IMR-90 (cell line): ENCODE measurements around the gene WEE1. TPM values are rescaled to one million over a fixed set of nuclear protein-coding genes. Genes with fewer than 3 reads are reported as not detected.

ENCODE experiments used
- ATAC-seq: fragments of 200-7000 bp; cut with Tn5 transposase; 2 replicates; pipeline ENCODE4 v1.9.1; 2020; ENCODE audit warnings: low read depth, mild to moderate bottlenecking, moderate library complexity
- BruUV-seq: library from RNA; stranded (reverse); fragments of 400-500 nt; replicated peaks from 2 replicates; lab custom pipeline; 2021; lab: Mats Ljungman, UMichigan
- CTCF ChIA-PET: fragments of 300-600 bp; formaldehyde crosslinking; extraction: SDS; loops from one replicate; lab custom pipeline; 2021; ENCODE audit warnings: antibody characterized with exemption; lab: Yijun Ruan, JAX
- POLR2A ChIA-PET: fragments of 300-600 bp; sonication (Branson Sonifier 250); formaldehyde crosslinking; loops from one replicate; lab custom pipeline; 2022; ENCODE audit warnings: antibody characterized with exemption; ENCODE audit not compliant: unreplicated experiment; lab: Charles Lee
- DNase-seq: peaks from one replicate; pipeline ENCODE4 v3.0.0; 2013
- H2AFZ ChIP-seq: replicated peaks from 2 replicates; pipeline ENCODE3; 2013; ENCODE audit warnings: low read length, mild to moderate bottlenecking; ENCODE audit not compliant: poor library complexity
- H2AK5ac ChIP-seq: 2 replicates; pipeline ENCODE4 v1.6.1; 2013; ENCODE audit warnings: low read depth, low read length, inconsistent platforms
- H2AK9ac ChIP-seq: replicated peaks from 2 replicates; pipeline ENCODE3; 2013; ENCODE audit warnings: mild to moderate bottlenecking, low read depth, low read length, moderate library complexity; ENCODE audit not compliant: poor library complexity
- H2BK120ac ChIP-seq: 2 replicates; pipeline ENCODE4 v1.6.1; 2013; ENCODE audit warnings: low read depth, low read length, inconsistent platforms
- H2BK15ac ChIP-seq: 3 replicates; pipeline ENCODE4 v1.6.1; 2013; ENCODE audit warnings: low read depth, low read length, inconsistent platforms
- H2BK20ac ChIP-seq: 2 replicates; pipeline ENCODE4 v1.6.1; 2013; ENCODE audit warnings: low read depth, mild to moderate bottlenecking, inconsistent platforms, low read length, moderate library complexity
- H2BK5ac ChIP-seq: 2 replicates; pipeline ENCODE4 v1.6.1; 2013; ENCODE audit warnings: mild to moderate bottlenecking, low read depth, low read length, inconsistent platforms; ENCODE audit not compliant: poor library complexity, severe bottlenecking
- H3K14ac ChIP-seq: replicated peaks from 2 replicates; pipeline ENCODE4 v1.6.1; 2013; ENCODE audit warnings: low read depth, low read length, inconsistent platforms
- H3K18ac ChIP-seq: 2 replicates; pipeline ENCODE4 v1.6.1; 2013; ENCODE audit warnings: low read depth, low read length, control low read depth
- H3K23ac ChIP-seq: 2 replicates; pipeline ENCODE4 v1.6.1; 2013; ENCODE audit warnings: low read depth, low read length, inconsistent platforms
- H3K27ac ChIP-seq: 2 replicates; pipeline ENCODE4 v1.5.1; 2013; ENCODE audit warnings: mild to moderate bottlenecking, control low read depth, low read length; ENCODE audit not compliant: insufficient read depth
- H3K27me3 ChIP-seq: 2 replicates; pipeline ENCODE4 v1.6.1; 2013; ENCODE audit warnings: low read length; ENCODE audit not compliant: control insufficient read depth, insufficient read depth
- H3K36me3 ChIP-seq: 2 replicates; pipeline ENCODE4 v1.6.1; 2013; ENCODE audit warnings: low read length, mixed read lengths; ENCODE audit not compliant: control insufficient read depth, insufficient read depth
- H3K4ac ChIP-seq: 2 replicates; pipeline ENCODE4 v1.6.1; 2013; ENCODE audit warnings: low read depth, low read length, inconsistent platforms
- H3K4me1 ChIP-seq: 2 replicates; pipeline ENCODE4 v1.6.1; 2013; ENCODE audit warnings: low read length, mixed read lengths; ENCODE audit not compliant: control insufficient read depth, insufficient read depth
- H3K4me2 ChIP-seq: 2 replicates; pipeline ENCODE4 v1.6.1; 2013; ENCODE audit warnings: low read depth, mild to moderate bottlenecking, control low read depth, low read length, moderate library complexity
- H3K4me3 ChIP-seq: 2 replicates; pipeline ENCODE4 v1.5.1; 2013; ENCODE audit warnings: low read depth, mild to moderate bottlenecking, control low read depth, low read length, moderate library complexity; ENCODE audit not compliant: insufficient read depth
- H3K56ac ChIP-seq: 2 replicates; pipeline ENCODE4 v1.6.1; 2013; ENCODE audit warnings: low read length, inconsistent platforms; ENCODE audit not compliant: insufficient read depth; ENCODE audit errors: extremely low read depth
- H3K79me1 ChIP-seq, 2 experiments: 2 replicates each; pipeline ENCODE4 v1.6.1; 2013; ENCODE audit warnings: low read length in 2 of 2, inconsistent platforms in 1 of 2, low read depth in 1 of 2
- H3K9ac ChIP-seq: 2 replicates; pipeline ENCODE4 v1.6.1; 2013; ENCODE audit warnings: low read depth, low read length, control low read depth
- H3K9me1 ChIP-seq: 2 replicates; pipeline ENCODE4 v1.6.1; 2013; ENCODE audit warnings: low read length, inconsistent platforms; ENCODE audit not compliant: insufficient read depth
- H3K9me3 ChIP-seq: 2 replicates; pipeline ENCODE4 v1.6.1; 2013; ENCODE audit warnings: low read length; ENCODE audit not compliant: control insufficient read depth, insufficient read depth
- H4K20me1 ChIP-seq: 2 replicates; pipeline ENCODE4 v1.6.1; 2013; ENCODE audit warnings: low read length, inconsistent platforms; ENCODE audit not compliant: insufficient read depth
- H4K5ac ChIP-seq: 2 replicates; pipeline ENCODE4 v1.6.1; 2013; ENCODE audit warnings: mild to moderate bottlenecking, low read depth, low read length, control low read depth
- H4K8ac ChIP-seq, 2 experiments: 2 replicates each; pipeline ENCODE4 v1.6.1; 2013; ENCODE audit warnings: low read depth in 2 of 2, low read length in 2 of 2, control low read depth in 1 of 2, inconsistent platforms in 1 of 2
- H4K91ac ChIP-seq: 2 replicates; pipeline ENCODE4 v1.6.1; 2013; ENCODE audit warnings: low read depth, low read length, inconsistent platforms; ENCODE audit not compliant: insufficient read depth
- BHLHE40 ChIP-seq: fragments of 150-350 bp; IDR thresholded peaks from 2 replicates; pipeline ENCODE4 v1.6.1; 2016; ENCODE audit warnings: mild to moderate bottlenecking, low read depth, low read length
- CEBPB ChIP-seq: IDR thresholded peaks from 2 replicates; pipeline ENCODE4 v1.6.1; 2012; ENCODE audit warnings: low read depth, low read length, improper control_type of control experiment
- CHD1 ChIP-seq: IDR thresholded peaks from 2 replicates; pipeline ENCODE4 v1.6.1; 2012; ENCODE audit warnings: low read depth, low read length, improper control_type of control experiment
- ELK1 ChIP-seq: fragments of 150-350 bp; IDR thresholded peaks from 2 replicates; pipeline ENCODE4 v1.6.1; 2016; ENCODE audit warnings: low read depth, mild to moderate bottlenecking, low read length, moderate library complexity, borderline replicate concordance
- FOS ChIP-seq: fragments of 150-350 bp; IDR thresholded peaks from 2 replicates; pipeline ENCODE4 v1.6.1; 2016; ENCODE audit warnings: low read depth, low read length
- MAFK ChIP-seq: IDR thresholded peaks from 2 replicates; pipeline ENCODE4 v1.6.1; 2012; ENCODE audit warnings: low read depth, low read length, improper control_type of control experiment
- MAZ ChIP-seq: IDR thresholded peaks from 2 replicates; pipeline ENCODE4 v1.6.1; 2012; ENCODE audit warnings: low read depth, mild to moderate bottlenecking, low read length, improper control_type of control experiment, moderate library complexity, borderline replicate concordance
- MXI1 ChIP-seq: IDR thresholded peaks from 2 replicates; pipeline ENCODE4 v1.6.1; 2012; ENCODE audit warnings: low read depth, mild to moderate bottlenecking, low read length, moderate library complexity, borderline replicate concordance
- NFE2L2 ChIP-seq: fragments of 150-350 bp; IDR thresholded peaks from 2 replicates; pipeline ENCODE4 v1.6.1; 2016; ENCODE audit warnings: low read depth, mild to moderate bottlenecking, low read length
- POLR2A ChIP-seq: IDR thresholded peaks from 2 replicates; pipeline ENCODE4 v1.6.1; 2012; ENCODE audit warnings: mild to moderate bottlenecking, low read depth, low read length
- RAD21 ChIP-seq: IDR thresholded peaks from 2 replicates; pipeline ENCODE4 v1.6.1; 2012; ENCODE audit warnings: low read length, improper control_type of control experiment
- RCOR1 ChIP-seq: IDR thresholded peaks from 2 replicates; pipeline ENCODE4 v1.6.1; 2012; ENCODE audit warnings: mild to moderate bottlenecking, low read length, improper control_type of control experiment; ENCODE audit not compliant: insufficient replicate concordance
- RFX5 ChIP-seq: IDR thresholded peaks from 2 replicates; pipeline ENCODE4 v1.8.0; 2012; ENCODE audit warnings: low read depth, mild to moderate bottlenecking, low read length, moderate library complexity
- SMC3 ChIP-seq: fragments of 150-350 bp; IDR thresholded peaks from 2 replicates; pipeline ENCODE4 v1.6.1; 2016; ENCODE audit warnings: low read depth, mild to moderate bottlenecking, antibody characterized with exemption, low read length, moderate library complexity
- WGBS, 2 experiments: methylation state at CpG; one replicate each; pipeline versions ENCODE4 v1.1.5 to v1.1.7; 2013; ENCODE audit warnings: missing lambda C conversion rate in 2 of 2; ENCODE audit not compliant: insufficient read length in 1 of 2; ENCODE audit errors: extremely low coverage in 2 of 2; 5-methylcytosine and 5-hydroxymethylcytosine counted together
- dilution Hi-C: fragments of 300-500 bp; cut with HindIII; formaldehyde crosslinking; loops from one replicate; pipeline ENCODE4 v1.14.3; 2018; ENCODE audit warnings: low sequenced_read_pairs; ENCODE audit not compliant: unreplicated experiment
- in situ Hi-C: fragments of 300-500 bp; cut with MboI; formaldehyde crosslinking; loops from 3 replicates; pipeline ENCODE4 v1.14.3; 2019; ENCODE audit warnings: low sequenced_read_pairs, inconsistent platforms, mixed read lengths
- intact Hi-C: fragments of 100-400 bp; cut with micrococcal nuclease; formaldehyde crosslinking; loops from 2 replicates; pipeline ENCODE4 v1.10.0; 2022
- polyA plus RNA-seq, 3 experiments: library from polyadenylated mRNA; depleted of rRNA; stranded (reverse); fragments of >200 nt; gene quantifications; 2 replicates each; pipeline ENCODE4 v1.2.3, GENCODE V29; 2012; ENCODE audit warnings: low replicate concordance in 1 of 3
- total RNA-seq: library from RNA; depleted of rRNA; stranded (reverse); fragments of >200 nt; gene quantifications from 2 replicates; pipeline ENCODE4 v1.2.3, GENCODE V29; 2012
- TF ChIP-seq, protein P1 (sequence below): fragments of 150-350 bp; IDR thresholded peaks from 2 replicates; pipeline ENCODE4 v1.6.1; 2017; ENCODE audit warnings: mild to moderate bottlenecking, antibody characterized with exemption, low read length, low read depth
- TF ChIP-seq, protein P2 (sequence below): conservative IDR thresholded peaks from 2 replicates; pipeline ENCODE4 v1.5.1; 2012; ENCODE audit warnings: mild to moderate bottlenecking, low read depth, low read length, improper control_type of control experiment

WEE1 gene
- total and polyA plus RNA-seq, 2 of the 4 experiments (the other 2 are of a cell fraction), result 26.5 to 29.2 TPM

DNA sequence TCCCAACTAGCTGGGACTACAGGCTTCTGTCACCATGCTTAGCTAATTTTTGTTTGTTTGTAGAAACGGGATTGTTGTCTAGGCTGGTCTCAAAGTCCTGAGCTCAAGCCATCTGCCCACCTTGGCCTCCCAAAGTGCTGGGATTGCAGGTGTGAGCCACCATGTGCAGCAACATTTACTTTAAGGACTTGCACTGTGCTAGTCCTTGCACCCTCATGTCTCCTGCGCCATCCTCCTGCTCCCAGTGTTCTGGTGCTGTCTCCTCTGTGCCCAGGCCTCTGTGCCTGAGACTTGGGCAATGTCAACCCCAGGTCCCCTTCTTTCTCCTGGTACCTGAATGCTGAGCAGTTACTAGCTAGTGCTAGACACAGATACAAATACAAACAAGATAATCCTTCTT lies 26.7 kb downstream of the WEE1 start:
- intact Hi-C loops, result no loop called here
- WGBS, 2 experiments, result 100% methylated on average over 1 of the region's 2 CpGs; no CpG with 5 or more reads in 1 of the 2 experiments

More for the DNA sequence above, 26.7 kb downstream of the WEE1 start:
- Histone ChIP-seq H4K8ac (no peak overlapping the region), H3K27me3 (no peaks in the 10 kb centered on the region), H3K56ac (no peak overlapping the region), H3K36me3 (no peaks in the 10 kb centered on the region), H2AK9ac (no peak overlapping the region), H2AK5ac (peak overlapping the region; percentile 54; the same call in 1 of the 2 replicates), H3K4ac (peak overlapping the region; percentile 46; the same call in 1 of the 2 replicates), H3K4me2 (no peak overlapping the region), H3K4me1 (peaks cover 11% of the 10 kb centered on the region), H4K91ac (no peak overlapping the region; the same call in 1 of the 2 replicates), H2BK15ac (no peak overlapping the region), H4K20me1 (no peaks in the 10 kb centered on the region), H3K4me3 (no peak overlapping the region), H3K18ac (no peak overlapping the region), H3K14ac (0 out of 2 replicates have a peak overlapping the region, but pooled peaks have one; percentile 49), H2BK120ac (no peak overlapping the region), H4K5ac (no peak overlapping the region), H3K23ac (peak overlapping the region; percentile 6; the same call in 1 of the 2 replicates), H3K9ac (no peak overlapping the region), H2AFZ (no peak overlapping the region), H2BK5ac (no peak overlapping the region), H3K9me1 (peaks cover 18% of the 10 kb centered on the region), H3K79me1 (no peaks in the 10 kb centered on the region; a peak in 1 of 4 replicates), H3K27ac (no peak overlapping the region), H2BK20ac (no peak overlapping the region), H3K9me3 (no peaks in the 10 kb centered on the region)
- ATAC-seq (no peak), DNase-seq (no peak)
- no TSS peak for BruUV-seq
- in situ Hi-C loops (loop anchor here (25.0 kb wide), 1 partner anchor 712 kb away; the partner anchor contains the start of gene ADM), dilution Hi-C loops (no loop called here)
- ChIA-PET CTCF (interaction anchor here (0.8 to 1.1 kb wide), 2 partner anchors 13 to 45 kb away, joined by 3 to 4 read pairs; no protein-coding TSS in a partner anchor), POLR2A (no interaction called here)
- TF ChIP-seq CHD1 (no peak), FOS (no peak), BHLHE40 (no peak), MAZ (no peak), ELK1 (no peak), MAFK (no peak), RFX5 (no peak), SMC3 (no peak), CEBPB (no peak), NFE2L2 (no peak), RAD21 (no peak), POLR2A (no peak), MXI1 (no peak), RCOR1 (no peak)
- TF ChIP-seq, protein P1, sequence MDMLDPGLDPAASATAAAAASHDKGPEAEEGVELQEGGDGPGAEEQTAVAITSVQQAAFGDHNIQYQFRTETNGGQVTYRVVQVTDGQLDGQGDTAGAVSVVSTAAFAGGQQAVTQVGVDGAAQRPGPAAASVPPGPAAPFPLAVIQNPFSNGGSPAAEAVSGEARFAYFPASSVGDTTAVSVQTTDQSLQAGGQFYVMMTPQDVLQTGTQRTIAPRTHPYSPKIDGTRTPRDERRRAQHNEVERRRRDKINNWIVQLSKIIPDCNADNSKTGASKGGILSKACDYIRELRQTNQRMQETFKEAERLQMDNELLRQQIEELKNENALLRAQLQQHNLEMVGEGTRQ, result no peak
- TF ChIP-seq, protein P2, sequence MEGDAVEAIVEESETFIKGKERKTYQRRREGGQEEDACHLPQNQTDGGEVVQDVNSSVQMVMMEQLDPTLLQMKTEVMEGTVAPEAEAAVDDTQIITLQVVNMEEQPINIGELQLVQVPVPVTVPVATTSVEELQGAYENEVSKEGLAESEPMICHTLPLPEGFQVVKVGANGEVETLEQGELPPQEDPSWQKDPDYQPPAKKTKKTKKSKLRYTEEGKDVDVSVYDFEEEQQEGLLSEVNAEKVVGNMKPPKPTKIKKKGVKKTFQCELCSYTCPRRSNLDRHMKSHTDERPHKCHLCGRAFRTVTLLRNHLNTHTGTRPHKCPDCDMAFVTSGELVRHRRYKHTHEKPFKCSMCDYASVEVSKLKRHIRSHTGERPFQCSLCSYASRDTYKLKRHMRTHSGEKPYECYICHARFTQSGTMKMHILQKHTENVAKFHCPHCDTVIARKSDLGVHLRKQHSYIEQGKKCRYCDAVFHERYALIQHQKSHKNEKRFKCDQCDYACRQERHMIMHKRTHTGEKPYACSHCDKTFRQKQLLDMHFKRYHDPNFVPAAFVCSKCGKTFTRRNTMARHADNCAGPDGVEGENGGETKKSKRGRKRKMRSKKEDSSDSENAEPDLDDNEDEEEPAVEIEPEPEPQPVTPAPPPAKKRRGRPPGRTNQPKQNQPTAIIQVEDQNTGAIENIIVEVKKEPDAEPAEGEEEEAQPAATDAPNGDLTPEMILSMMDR, result no peak
